NCI-H1436 (cell line): ENCODE data around the gene C20orf173.

Experiments used
- DNase-seq: peaks from one replicate; lab custom pipeline; 2025; lab: John Stamatoyannopoulos, UW

C20orf173 gene

DNA sequence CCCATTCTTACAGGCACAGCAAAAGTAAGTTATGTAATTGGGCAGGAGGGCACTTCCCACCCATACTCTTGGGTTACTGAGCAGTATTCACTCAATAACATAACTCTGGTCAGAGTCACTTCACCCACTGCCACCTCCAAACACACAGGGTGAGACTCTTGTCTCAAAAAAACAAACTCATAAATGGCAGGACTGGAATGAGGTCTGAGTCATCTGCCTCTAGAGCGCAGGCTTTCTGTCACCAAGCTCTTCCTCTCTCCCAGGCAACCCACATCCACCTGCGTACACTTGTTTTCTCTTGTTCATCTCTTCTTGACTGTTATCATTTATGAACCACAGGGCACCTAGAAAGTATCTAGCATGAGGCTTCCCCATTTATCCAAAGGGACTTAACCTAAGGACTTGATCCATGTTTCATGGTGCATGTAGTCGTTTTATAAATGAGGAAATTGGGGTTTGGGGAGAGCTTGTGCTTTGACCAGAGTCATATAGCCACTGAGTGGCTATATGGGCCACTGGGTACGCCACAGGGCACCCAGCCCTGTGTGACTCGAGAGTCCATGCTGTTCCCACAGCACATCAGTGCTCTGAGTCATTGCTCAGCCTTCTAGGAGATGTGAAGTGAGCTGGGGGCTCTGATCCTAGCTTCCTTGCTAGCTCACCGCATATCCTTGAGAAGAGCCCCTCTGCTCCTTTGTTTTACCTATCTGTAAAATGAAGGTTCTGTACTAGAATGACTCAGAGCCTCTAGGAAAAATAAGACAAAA lies 22.4 kb downstream of the C20orf173 start:
- no peak for DNase-seq

- DNase-seq, result no peak
Observed at GRCh38 chr20:35506179-35506578, 23.3 kb downstream of the C20orf173 start.

DNA sequence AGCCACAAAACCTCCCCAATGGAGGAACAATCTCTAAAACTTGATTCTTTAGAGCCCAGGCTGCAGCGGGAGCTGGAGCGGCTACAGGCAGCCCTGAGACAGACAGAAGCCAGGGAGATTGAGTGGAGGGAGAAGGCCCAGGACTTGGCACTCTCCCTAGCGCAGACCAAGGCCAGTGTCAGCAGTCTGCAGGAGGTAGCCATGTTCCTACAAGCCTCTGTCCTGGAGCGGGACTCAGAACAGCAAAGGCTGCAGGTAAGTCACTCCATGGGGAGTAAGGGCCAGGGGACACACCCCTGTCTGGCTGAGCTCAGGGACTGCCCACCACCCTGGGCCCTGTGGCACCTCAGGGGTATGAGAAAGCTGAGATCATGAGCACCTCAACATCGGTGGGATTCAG lies 24.7 kb downstream of the C20orf173 start:
- DNase-seq, result no peak

GRCh38 chr20:35503841-35504561 lies 25.5 kb downstream of the C20orf173 start:
- DNase-seq, result no peak

DNA sequence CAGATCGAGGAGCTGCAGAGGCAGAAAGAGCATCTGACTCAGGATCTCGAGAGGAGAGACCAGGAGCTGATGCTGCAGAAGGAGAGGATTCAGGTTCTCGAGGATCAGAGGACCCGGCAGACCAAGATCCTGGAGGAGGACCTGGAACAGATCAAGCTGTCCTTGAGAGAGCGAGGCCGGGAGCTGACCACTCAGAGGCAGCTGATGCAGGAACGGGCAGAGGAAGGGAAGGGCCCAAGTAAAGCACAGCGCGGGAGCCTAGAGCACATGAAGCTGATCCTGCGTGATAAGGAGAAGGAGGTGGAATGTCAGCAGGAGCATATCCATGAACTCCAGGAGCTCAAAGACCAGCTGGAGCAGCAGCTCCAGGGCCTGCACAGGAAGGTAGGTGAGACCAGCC lies 26.2 kb downstream of the C20orf173 start:
- DNase-seq, result no peak

GRCh38 chr20:35502352-35502751 lies 27.1 kb downstream of the C20orf173 start:
- no peak for DNase-seq

DNA sequence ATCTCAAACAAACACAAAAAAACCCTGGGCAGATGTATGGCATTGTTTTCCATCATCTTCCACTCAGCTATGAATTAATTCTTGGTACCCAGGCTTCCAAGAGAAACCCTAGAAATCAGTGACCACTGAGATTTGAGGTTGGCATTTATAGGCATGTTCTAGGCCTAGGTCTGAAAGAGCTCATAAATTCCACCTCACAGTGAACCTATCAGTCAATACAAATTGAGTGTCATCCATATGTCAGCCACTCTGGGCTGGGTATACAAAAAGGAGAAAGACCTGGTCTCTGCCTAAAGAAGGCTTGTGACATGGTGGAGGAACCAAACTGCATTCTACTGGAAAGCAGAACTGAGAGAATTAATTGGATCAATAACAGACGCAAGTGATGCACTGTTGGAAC lies 30.2 kb downstream of the C20orf173 start:
- no peak for DNase-seq

DNA sequence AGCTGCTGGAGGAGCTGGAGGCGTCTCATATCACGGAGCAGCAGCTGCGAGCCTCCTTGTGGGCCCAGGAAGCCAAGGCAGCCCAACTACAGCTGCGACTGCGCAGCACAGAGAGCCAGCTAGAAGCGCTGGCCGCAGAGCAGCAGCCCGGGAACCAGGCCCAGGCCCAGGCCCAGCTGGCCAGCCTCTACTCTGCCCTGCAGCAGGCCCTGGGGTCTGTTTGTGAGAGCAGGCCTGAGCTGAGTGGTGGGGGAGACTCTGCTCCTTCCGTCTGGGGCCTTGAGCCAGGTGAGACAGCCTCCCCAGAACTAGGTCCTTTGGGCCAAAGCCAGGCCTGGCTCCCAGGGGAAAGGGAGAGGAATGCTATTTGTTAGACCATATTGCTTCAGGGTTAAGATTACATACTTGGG lies 31.7 kb downstream of the C20orf173 start:
- no peak for DNase-seq

DNA sequence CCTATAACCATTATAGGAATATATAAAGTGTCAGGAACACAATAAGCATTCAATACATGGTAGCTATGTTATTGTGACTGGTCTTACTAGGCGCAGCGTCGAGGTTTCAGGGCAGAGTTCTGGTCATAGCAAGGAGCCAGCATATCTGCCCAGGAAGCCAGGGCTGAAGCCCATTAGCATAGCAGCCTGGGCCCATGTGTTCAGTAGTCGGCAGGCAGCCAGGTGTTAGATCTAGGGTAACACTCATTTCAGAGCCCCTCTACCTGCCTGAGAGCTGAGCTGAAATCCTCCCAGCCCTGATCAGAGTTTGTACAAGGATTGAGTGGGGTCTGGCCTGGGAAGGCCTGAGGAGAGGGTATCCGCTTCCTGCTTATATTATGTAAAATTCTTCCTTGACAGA lies 32.1 kb downstream of the C20orf173 start:
- DNase-seq, result no peak

DNA sequence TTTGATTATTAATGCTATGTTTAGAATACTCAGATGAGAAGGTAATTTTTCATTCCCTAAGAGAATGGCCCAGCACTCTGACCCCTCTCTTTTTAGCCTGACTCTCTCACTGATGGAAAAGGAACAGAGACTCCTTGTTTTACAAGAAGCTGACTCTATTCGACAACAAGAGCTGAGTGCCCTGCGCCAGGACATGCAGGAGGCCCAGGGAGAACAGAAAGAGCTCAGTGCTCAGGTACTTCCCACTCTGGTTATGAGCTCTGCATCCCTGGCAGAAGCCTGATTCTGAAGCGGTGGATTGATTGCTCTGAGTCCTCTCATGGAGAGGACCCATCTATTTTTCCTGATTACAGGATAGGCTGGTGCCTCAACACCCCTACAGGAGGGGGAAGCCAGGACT lies 33.0 kb downstream of the C20orf173 start:
- no peak for DNase-seq

DNA sequence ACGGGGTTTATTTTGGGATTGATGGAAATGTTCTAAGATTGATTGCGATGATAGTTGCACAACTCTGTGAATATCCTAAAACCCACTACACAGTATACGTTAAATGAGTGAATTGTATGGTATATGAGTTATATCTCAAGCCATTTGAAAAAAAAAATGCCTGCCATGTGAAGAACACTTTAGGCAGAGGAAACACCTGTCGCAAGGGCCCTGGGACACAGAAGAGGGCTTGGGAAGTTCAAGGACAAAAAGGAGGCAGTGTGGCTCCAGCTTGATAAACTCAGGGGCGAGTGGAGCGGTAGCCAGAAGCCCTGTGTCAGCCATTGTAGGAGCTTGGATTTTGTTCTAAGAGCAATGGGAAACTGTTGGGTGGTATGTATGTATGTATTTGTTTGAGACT lies 37.1 kb downstream of the C20orf173 start:
- no peak for DNase-seq

GRCh38 chr20:35491823-35492222 lies 37.6 kb downstream of the C20orf173 start:
- DNase-seq, result no peak

- DNase-seq, result no peak
Observed at GRCh38 chr20:35490736-35491181, 38.7 kb downstream of the C20orf173 start.

DNA sequence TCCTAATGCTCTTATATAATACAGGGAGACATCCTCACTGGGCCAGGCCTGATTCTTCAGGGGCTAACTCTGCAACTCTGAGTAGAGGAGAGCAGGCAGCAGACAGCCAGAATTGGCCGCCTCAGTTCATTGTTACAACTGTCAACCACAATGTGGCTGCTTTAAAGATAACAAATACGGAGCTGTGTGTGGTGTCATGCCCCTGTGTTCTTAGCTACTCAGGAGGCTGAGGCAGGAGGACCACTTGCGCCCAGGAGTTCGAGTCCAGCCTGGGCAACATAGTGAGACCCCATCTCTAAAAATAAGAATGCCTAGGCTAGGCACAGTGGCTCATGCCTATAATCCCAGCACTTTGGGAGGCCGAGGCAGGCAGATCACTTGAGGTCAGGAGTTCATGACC lies 39.7 kb downstream of the C20orf173 start:
- no peak for DNase-seq

GRCh38 chr20:35487479-35487878 lies 42.0 kb downstream of the C20orf173 start:
- DNase-seq, result no peak

GRCh38 chr20:35479798-35480197 lies 49.7 kb downstream of the C20orf173 start:
- DNase-seq, result no peak

DNA sequence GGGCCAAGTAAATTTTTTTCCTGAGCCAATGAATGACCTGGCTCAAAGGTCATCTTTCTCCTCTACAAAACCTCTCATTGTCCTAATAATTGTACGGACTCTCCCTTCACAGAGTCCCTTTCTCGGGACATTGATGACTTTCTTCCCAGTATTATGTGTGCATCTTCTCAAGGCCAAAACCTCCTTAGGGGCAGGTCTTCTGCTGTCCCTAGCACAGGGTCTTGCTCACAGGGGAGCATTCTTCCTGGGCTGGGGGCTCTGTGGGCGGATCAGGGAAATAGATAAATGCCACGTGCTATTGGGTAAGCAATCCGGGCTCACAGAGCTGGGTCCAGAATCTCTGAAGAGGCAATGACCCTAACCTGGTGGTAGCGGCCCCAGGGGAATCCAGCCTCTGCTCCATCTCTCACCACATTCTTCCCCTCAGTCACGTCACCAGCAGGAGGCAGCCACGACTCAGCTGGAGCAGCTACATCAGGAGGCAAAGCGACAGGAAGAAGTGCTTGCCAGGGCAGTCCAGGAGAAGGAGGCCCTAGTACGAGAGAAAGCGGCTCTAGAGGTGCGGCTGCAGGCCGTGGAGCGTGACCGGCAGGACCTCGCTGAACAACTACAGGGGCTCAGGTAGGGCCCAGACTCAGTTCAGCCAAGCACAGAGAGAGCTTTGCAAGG lies 50.5 kb downstream of the C20orf173 start:
- no peak for DNase-seq
